GM18505 (cell line): Measurements from ENCODE around the gene CHRNB2.

Experiments
- ATAC-seq: cut with Tn5 transposase; IDR thresholded peaks from one replicate; pipeline ENCODE4 v1.9.1; 2021; ENCODE audit not compliant: unreplicated experiment
- POLR2A ChIP-seq: IDR thresholded peaks from 4 replicates; pipeline ENCODE4 v1.6.1; 2011; ENCODE audit warnings: borderline replicate concordance; ENCODE audit not compliant: insufficient read depth, insufficient read length; ENCODE audit errors: extremely low read depth

Gene CHRNB2

GRCh38 chr1:154599658-154600057, 32.1 kb downstream of the CHRNB2 start:
- ATAC-seq = no peak
- no peak for TF ChIP-seq POLR2A

- ATAC-seq = no peak
- TF ChIP-seq POLR2A = no peak
Measured at GRCh38 chr1:154603317-154603716, 35.7 kb downstream of the CHRNB2 start.

GRCh38 chr1:154605534-154605933, 38.0 kb downstream of the CHRNB2 start:
- TF ChIP-seq POLR2A = no peak
- no peak for ATAC-seq

GRCh38 chr1:154607106-154607608, 39.6 kb downstream of the CHRNB2 start:
- TF ChIP-seq POLR2A = no peak
- ATAC-seq = peak; percentile 9

GRCh38 chr1:154607609-154608396, 40.2 kb downstream of the CHRNB2 start, which contains the start of gene ADAR:
Gene ADAR, minus strand, starts transcription at chr1:154608186. Its CDS starts 180 bp downstream, at chr1:154608006.
- peak; percentile 53 for ATAC-seq
- peak; percentile 81 for TF ChIP-seq POLR2A

- no peak for ATAC-seq
- no peak for TF ChIP-seq POLR2A
Measured at GRCh38 chr1:154608397-154609270, 41.1 kb downstream of the CHRNB2 start.

GRCh38 chr1:154609398-154610380, 42.1 kb downstream of the CHRNB2 start:
- no peak for TF ChIP-seq POLR2A
- no peak for ATAC-seq

- no peak for TF ChIP-seq POLR2A
- no peak for ATAC-seq
Measured at GRCh38 chr1:154611150-154611862, 43.7 kb downstream of the CHRNB2 start.

GRCh38 chr1:154614247-154614646, 46.7 kb downstream of the CHRNB2 start:
- no peak for TF ChIP-seq POLR2A

GRCh38 chr1:154614901-154615300, 47.3 kb downstream of the CHRNB2 start:
- ATAC-seq = no peak
- TF ChIP-seq POLR2A = no peak

More at GRCh38 chr1:154614247-154614646, 46.7 kb downstream of the CHRNB2 start:
- no peak for ATAC-seq

GRCh38 chr1:154615411-154615810, 47.8 kb downstream of the CHRNB2 start:
- no peak for TF ChIP-seq POLR2A

More at GRCh38 chr1:154615411-154615810, 47.8 kb downstream of the CHRNB2 start:
- ATAC-seq = no peak
